Naive thymus-derived CD4-positive, alpha-beta T cell (primary cell): ENCODE data around the gene TTC31. TPM values are rescaled to one million over a fixed set of nuclear protein-coding genes. Genes with fewer than 3 reads are reported as not detected.
"Not testable (repeated sequence)": the region's sequence is repeated elsewhere in the genome, so short reads cannot be mapped to it uniquely, and the experiment has no call there.

Experiments used
- ATAC-seq: fragments of 150-1000 bp; cut with Tn5 transposase; 2 replicates; pipeline ENCODE4 v1.10.0; 2021; ENCODE audit warnings: mild to moderate bottlenecking, moderate library complexity
- CTCF ChIA-PET: fragments of 350-600 bp; sonication (Branson Sonifier 250); formaldehyde crosslinking; loops from one replicate; lab custom pipeline; 2021; ENCODE audit warnings: antibody characterized with exemption; lab: Charles Lee
- POLR2A ChIA-PET: fragments of 350-600 bp; sonication (Branson Sonifier 250); formaldehyde crosslinking; loops from one replicate; lab custom pipeline; 2021; ENCODE audit warnings: antibody characterized with exemption, inconsistent platforms; lab: Charles Lee
- DNase-seq, 9 donors: peaks; one replicate each; pipeline versions ENCODE4 v3.0.0 to v3.0.0-alpha.2; 2020 to 2022; ENCODE audit warnings: mixed read lengths in 1 of 9
- H3K27ac ChIP-seq: one replicate; pipeline ENCODE4 v1.7.0; 2013; ENCODE audit warnings: mild to moderate bottlenecking, low read depth, low read length, moderate library complexity
- H3K27me3 ChIP-seq, 2 donors: one replicate each; pipeline ENCODE4 v1.7.0; 2013; ENCODE audit warnings: low read length in 2 of 2, mild to moderate bottlenecking in 2 of 2, moderate library complexity in 2 of 2; ENCODE audit not compliant: control insufficient read depth in 2 of 2, insufficient read depth in 2 of 2
- H3K36me3 ChIP-seq, 3 experiments: 1 replicate in 2 of 3; 2 replicates in 1 of 3; pipeline ENCODE4 v1.7.0; 2013; ENCODE audit warnings: low read length in 3 of 3, mild to moderate bottlenecking in 3 of 3, moderate library complexity in 1 of 3; ENCODE audit not compliant: insufficient read depth in 3 of 3, control insufficient read depth in 2 of 3
- H3K4me1 ChIP-seq, 2 donors: one replicate each; pipeline ENCODE4 v1.7.0; 2013; ENCODE audit warnings: low read length in 2 of 2, mild to moderate bottlenecking in 2 of 2, moderate library complexity in 1 of 2; ENCODE audit not compliant: control insufficient read depth in 2 of 2, insufficient read depth in 2 of 2
- H3K4me3 ChIP-seq: 2 replicates; pipeline ENCODE4 v1.7.0; 2013; ENCODE audit warnings: mild to moderate bottlenecking, low read length
- H3K9me3 ChIP-seq, 3 experiments: 1 replicate in 2 of 3; 2 replicates in 1 of 3; pipeline ENCODE4 v1.7.0; 2013; ENCODE audit warnings: low read length in 3 of 3; ENCODE audit not compliant: control insufficient read depth in 2 of 3
- H3K27ac Mint-ChIP-seq, 9 donors: one replicate each; pipeline ENCODE4 v1.8.0; 2020 to 2022; ENCODE audit warnings: mixed read lengths in 9 of 9, mild to moderate bottlenecking in 8 of 9, moderate library complexity in 5 of 9, inconsistent platforms in 2 of 9
- H3K27me3 Mint-ChIP-seq, 5 donors: one replicate each; pipeline ENCODE4 v1.8.0; 2021 to 2022; ENCODE audit warnings: mixed read lengths in 5 of 5, mild to moderate bottlenecking in 1 of 5
- H3K36me3 Mint-ChIP-seq, 5 donors: one replicate each; pipeline ENCODE4 v1.8.0; 2020 to 2022; ENCODE audit warnings: mixed read lengths in 5 of 5, mild to moderate bottlenecking in 3 of 5, inconsistent platforms in 1 of 5
- H3K4me1 Mint-ChIP-seq, 7 donors: one replicate each; pipeline ENCODE4 v1.8.0; 2020 to 2022; ENCODE audit warnings: mixed read lengths in 7 of 7, mild to moderate bottlenecking in 3 of 7, inconsistent platforms in 1 of 7
- H3K4me3 Mint-ChIP-seq, 10 donors: one replicate each; pipeline ENCODE4 v1.8.0; 2020 to 2022; ENCODE audit warnings: mild to moderate bottlenecking in 10 of 10, mixed read lengths in 10 of 10, moderate library complexity in 6 of 10, inconsistent platforms in 2 of 10
- H3K9me3 Mint-ChIP-seq, 11 donors: one replicate each; pipeline ENCODE4 v1.8.0; 2020 to 2022; ENCODE audit warnings: mixed read lengths in 11 of 11, mild to moderate bottlenecking in 4 of 11, inconsistent platforms in 1 of 11, moderate library complexity in 1 of 11
- intact Hi-C, 2 donors: fragments of 100-400 bp; cut with micrococcal nuclease; formaldehyde crosslinking; loops; one replicate each; pipeline ENCODE4 v1.15.1; 2023
- polyA plus RNA-seq, 2 donors: library from polyadenylated mRNA; unstranded; fragments of 300-500 nt; fragmentation: Illumina TruSeq; gene quantifications; one replicate each; pipeline ENCODE4 v1.2.3, GENCODE V29; 2021
- total RNA-seq, 6 experiments: library from RNA in 5 of 6; stranded (reverse) in 5 of 6; gene quantifications; 1 replicate in 5 of 6; 2 replicates in 1 of 6; pipeline ENCODE4 v1.2.3 and lab custom pipeline; 2021 to 2026

Gene TTC31
- total and polyA plus RNA-seq, 7 experiments from 2014 or later = 19.8 to 50.4 (median 35.9) TPM

- peaks cover 0 to 14% (median 4%) of the 10 kb centered on the region in 3 experiments for H3K36me3 ChIP-seq
- intact Hi-C loops = not testable (repeated sequence)
- peak overlapping the region; percentile 12 to 81 (median 70) for H3K4me3 Mint-ChIP-seq
These were observed 12.1 kb upstream of the TTC31 start for GRCh38 chr2:74470742-74471141.

GRCh38 chr2:74471332-74472065, 11.4 kb upstream of the TTC31 start:
- DNase-seq (no peak), ATAC-seq (no peak)
- Mint-ChIP-seq H3K27ac (peak overlapping the region; percentile 94 to 99 (median 98)), H3K9me3 (peaks cover 0 to 7% (median 0%) of the 10 kb centered on the region in 11 donors), H3K36me3 (peaks cover 0 to 24% (median 9%) of the 10 kb centered on the region in 5 donors), H3K4me1 (peaks cover 9 to 32% (median 29%) of the 10 kb centered on the region in 7 donors), H3K4me3 (peak overlapping the region; percentile 88 to 99 (median 98)), H3K27me3 (no peaks in the 10 kb centered on the region)
- ChIA-PET CTCF (no interaction called here), POLR2A (interaction anchor here (0.9 to 6.6 kb wide), 3 partner anchors 11 to 56 kb away, joined by 3 to 177 read pairs (median 80); partner anchors contain the start of genes CCDC142, INO80B, TTC31 and WBP1)
- peak overlapping the region; percentile 91 for H3K27ac ChIP-seq
- no peaks in the 10 kb centered on the region for H3K9me3 ChIP-seq
- H3K4me3 ChIP-seq = peak overlapping the region; percentile 89
- peaks cover 0 to 14% (median 4%) of the 10 kb centered on the region in 3 experiments for H3K36me3 ChIP-seq
- intact Hi-C loops = loop anchor here (1.0 kb wide), 7 partner anchors 7 to 116 kb away; partner anchors contain the start of genes AUP1 (in 2 of the 2), HTRA2 (in 2 of the 2), TTC31 (in 2 of the 2) and WBP1 (in 2 of the 2)
- peaks cover 14 to 19% of the 10 kb centered on the region in 2 donors for H3K4me1 ChIP-seq
- H3K27me3 ChIP-seq = no peaks in the 10 kb centered on the region

More at GRCh38 chr2:74470742-74471141, 12.1 kb upstream of the TTC31 start:
- ATAC-seq, H3K27me3 Mint-ChIP-seq, H3K27me3 ChIP-seq, DNase-seq, H3K9me3 Mint-ChIP-seq, H3K4me3 ChIP-seq, CTCF ChIA-PET, H3K9me3 ChIP-seq: not testable (repeated sequence)
- POLR2A ChIA-PET = interaction anchor here (0.9 to 6.6 kb wide), 3 partner anchors 11 to 55 kb away, joined by 3 to 177 read pairs (median 80); partner anchors contain the start of genes CCDC142, INO80B, TTC31 and WBP1
- peak overlapping the region; percentile 91 for H3K27ac ChIP-seq
- Mint-ChIP-seq H3K36me3 (peaks cover 0 to 23% (median 9%) of the 10 kb centered on the region in 5 donors), H3K4me1 (peaks cover 14 to 37% (median 33%) of the 10 kb centered on the region in 7 donors), H3K27ac (peak overlapping the region; percentile 55 to 91 (median 84))
- H3K4me1 ChIP-seq = peaks cover 14 to 19% of the 10 kb centered on the region in 2 donors

GRCh38 chr2:74472086-74472944, 10.6 kb upstream of the TTC31 start, which contains the start of gene MRPL53:
TSS of gene MRPL53 (minus strand) at chr2:74472680. CDS start at chr2:74472660, 20 bp downstream.
- Histone ChIP-seq H3K9me3 (no peaks in the 10 kb centered on the region), H3K4me3 (peak within 1 kb of the TSS; percentile 89), H3K27ac (peak within 1 kb of the TSS; percentile 91), H3K36me3 (peaks cover 0 to 14% (median 4%) of the 10 kb centered on the region in 3 experiments), H3K27me3 (no peaks in the 10 kb centered on the region), H3K4me1 (peaks cover 14 to 19% of the 10 kb centered on the region in 2 donors)
- Mint-ChIP-seq H3K4me1 (peaks cover 9 to 32% (median 29%) of the 10 kb centered on the region in 7 donors), H3K27ac (peak within 1 kb of the TSS; percentile 94 to 99 (median 98)), H3K4me3 (peak within 1 kb of the TSS; percentile 88 to 99 (median 98)), H3K9me3 (peaks cover 0 to 7% (median 0%) of the 10 kb centered on the region in 11 donors), H3K36me3 (peaks cover 0 to 24% (median 9%) of the 10 kb centered on the region in 5 donors), H3K27me3 (no peaks in the 10 kb centered on the region)
- intact Hi-C loops = loop anchor here (1.0 kb wide), 7 partner anchors 8 to 115 kb away; partner anchors contain the start of genes AUP1 (in 2 of the 2), HTRA2 (in 2 of the 2), TTC31 (in 2 of the 2) and WBP1 (in 2 of the 2)
- ChIA-PET CTCF (interaction anchor here (1.0 to 2.2 kb wide), 4 partner anchors 10 to 116 kb away, joined by 3 to 15 read pairs (median 4); partner anchors contain the start of genes CCDC142, INO80B and TTC31), POLR2A (interaction anchor here (0.7 to 6.6 kb wide), 12 partner anchors 8 to 115 kb away, joined by 3 to 177 read pairs (median 4); partner anchors contain the start of genes CCDC142, INO80B, PCGF1 and TTC31)
- peak; percentile 96 for ATAC-seq
- peak; percentile 91 to 98 (median 95) for DNase-seq

- Mint-ChIP-seq H3K4me1 (peaks cover 12 to 35% (median 29%) of the 10 kb centered on the region in 7 donors), H3K4me3 (peak overlapping the region; percentile 88 to 99 (median 98)), H3K36me3 (peaks cover 0 to 28% (median 9%) of the 10 kb centered on the region in 5 donors), H3K27ac (peak overlapping the region; percentile 94 to 99 (median 98)), H3K9me3 (peaks cover 0 to 7% (median 0%) of the 10 kb centered on the region in 11 donors), H3K27me3 (no peaks in the 10 kb centered on the region)
- DNase-seq (no peak), ATAC-seq (no peak)
- intact Hi-C loops = loop anchor here (1.0 kb wide), 7 partner anchors 9 to 114 kb away; partner anchors contain the start of genes AUP1 (in 2 of the 2), HTRA2 (in 2 of the 2), TTC31 (in 2 of the 2) and WBP1 (in 2 of the 2)
- POLR2A ChIA-PET = interaction anchor here (0.7 to 6.6 kb wide), 12 partner anchors 9 to 114 kb away, joined by 3 to 177 read pairs (median 4); partner anchors contain the start of genes CCDC142, INO80B, PCGF1 and TTC31
- Histone ChIP-seq H3K4me1 (peaks cover 14 to 19% of the 10 kb centered on the region in 2 donors), H3K36me3 (peaks cover 0 to 14% (median 4%) of the 10 kb centered on the region in 3 experiments), H3K4me3 (peak overlapping the region; percentile 89), H3K9me3 (no peaks in the 10 kb centered on the region), H3K27ac (peak overlapping the region; percentile 91), H3K27me3 (no peaks in the 10 kb centered on the region)
- CTCF ChIA-PET = interaction anchor here (1.0 to 2.2 kb wide), 5 partner anchors 9 to 116 kb away, joined by 3 to 15 read pairs (median 5); partner anchors contain the start of genes CCDC142, INO80B and TTC31
These were observed 10.0 kb upstream of the TTC31 start for GRCh38 chr2:74472945-74473258.

- Histone ChIP-seq H3K27ac (no peak overlapping the region), H3K4me1 (peaks cover 14 to 19% of the 10 kb centered on the region in 2 donors), H3K9me3 (no peaks in the 10 kb centered on the region), H3K36me3 (peaks cover 0 to 14% (median 4%) of the 10 kb centered on the region in 3 experiments), H3K4me3 (no peak overlapping the region), H3K27me3 (no peaks in the 10 kb centered on the region)
- no peak for DNase-seq
- H3K9me3 Mint-ChIP-seq = peaks cover 0 to 7% (median 0%) of the 10 kb centered on the region in 11 donors
- peak overlapping the region in 2 of 9 donors; percentile 14 to 38 for H3K27ac Mint-ChIP-seq
- CTCF ChIA-PET = interaction anchor here (0.8 to 1.6 kb wide), 3 partner anchors 16 to 19 kb away, joined by 3 to 4 read pairs (median 3); partner anchors contain the start of genes INO80B and WBP1
- no peaks in the 10 kb centered on the region for H3K27me3 Mint-ChIP-seq
- peaks cover 12 to 40% (median 33%) of the 10 kb centered on the region in 7 donors for H3K4me1 Mint-ChIP-seq
- intact Hi-C loops = no loop called here
- POLR2A ChIA-PET = interaction anchor here (1.3 to 6.6 kb wide), 3 partner anchors 8 to 61 kb away, joined by 5 to 177 read pairs (median 12); partner anchors contain the start of genes CCDC142, INO80B, TTC31 and WBP1
- no peak for ATAC-seq
- peaks cover 0 to 28% (median 9%) of the 10 kb centered on the region in 5 donors for H3K36me3 Mint-ChIP-seq
- peak overlapping the region in 2 of 10 donors; percentile 48 to 88 for H3K4me3 Mint-ChIP-seq
These were observed 8.4 kb upstream of the TTC31 start for GRCh38 chr2:74474481-74474880.
